Iris pigment epithelial cell (primary cell): ENCODE data around the gene TACC3.

ENCODE experiments used
- DNase-seq: peaks from one replicate; pipeline ENCODE4 v3.0.0-alpha.2; 2011; ENCODE audit warnings: low read depth

The TACC3 gene

DNA sequence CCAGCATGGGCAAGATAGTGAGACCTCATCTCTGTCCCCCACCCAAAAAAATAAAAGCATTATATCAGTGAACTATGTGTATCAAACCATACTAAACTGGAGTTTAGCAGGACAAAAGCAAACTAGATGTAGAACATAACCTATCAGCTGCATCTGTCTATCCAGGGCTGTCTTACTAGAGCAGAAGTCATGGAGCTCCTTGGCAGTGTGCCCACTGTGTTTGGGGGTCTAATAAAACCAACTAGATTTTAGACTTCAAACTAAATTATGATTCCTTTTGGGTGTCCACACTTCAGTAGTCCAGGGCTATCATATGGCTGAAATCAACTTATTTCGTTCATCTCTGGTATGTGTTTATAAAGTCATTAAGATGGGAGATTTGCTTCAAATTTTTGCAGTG, 17.5 kb upstream of the TACC3 start:
- no peak for DNase-seq

DNA sequence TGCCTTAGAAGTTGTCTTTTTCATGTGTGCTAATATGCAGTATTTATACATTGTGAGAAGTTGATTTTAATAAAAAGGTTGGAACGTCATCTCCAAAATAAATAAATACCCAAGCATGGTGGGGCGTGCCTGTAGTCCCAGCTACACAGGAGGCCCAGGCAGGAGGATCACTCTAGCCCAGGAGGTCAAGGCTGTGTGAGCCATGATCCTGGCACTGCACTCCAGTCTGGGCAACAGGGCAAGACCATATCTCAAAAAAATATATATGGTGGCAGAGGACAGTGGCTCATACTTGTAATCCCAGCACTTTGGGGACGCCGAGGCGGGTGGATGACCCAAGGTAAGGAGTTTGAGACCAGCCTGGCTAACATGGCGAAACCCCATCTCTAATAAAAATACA, 15.6 kb upstream of the TACC3 start:
- DNase-seq = no peak

DNA sequence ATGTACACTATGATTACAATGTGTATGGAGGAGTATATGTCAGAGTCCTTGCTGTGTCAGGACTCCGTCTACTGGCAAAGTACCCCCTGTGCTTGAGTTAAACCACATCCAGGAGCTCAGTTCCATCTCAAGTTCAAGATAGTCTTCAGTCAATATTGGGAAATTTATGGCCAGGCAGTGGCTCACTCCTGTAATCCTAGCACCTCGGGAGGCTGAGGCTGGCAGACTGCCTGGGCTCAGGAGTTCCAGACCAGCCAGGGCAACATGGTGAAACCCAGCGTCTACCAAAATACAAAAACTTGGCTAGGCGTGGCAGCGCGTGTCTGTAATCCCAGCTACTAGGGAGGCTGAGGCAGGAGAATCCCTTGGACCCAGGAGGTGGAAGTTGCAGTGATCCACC, 15.0 kb upstream of the TACC3 start:
- no peak for DNase-seq

DNA sequence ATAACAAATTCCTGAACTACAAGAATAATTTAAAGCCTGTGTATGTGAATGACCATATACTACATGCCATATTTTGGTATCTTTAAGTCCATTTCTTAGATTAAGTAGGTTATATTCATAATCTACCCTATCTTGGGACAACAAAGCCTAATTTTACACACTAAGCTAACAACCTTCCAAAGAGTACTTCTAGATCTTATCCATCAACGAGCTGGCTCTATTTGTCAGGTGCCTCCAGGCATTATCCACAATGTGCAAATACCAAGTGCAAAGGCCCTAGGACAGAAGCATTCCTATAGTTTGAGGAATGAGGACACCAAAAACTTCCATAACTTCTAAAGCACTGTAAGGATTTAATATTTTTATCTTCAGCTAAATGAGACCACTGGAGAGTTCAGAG, 12.7 kb upstream of the TACC3 start:
- DNase-seq = no peak

DNA sequence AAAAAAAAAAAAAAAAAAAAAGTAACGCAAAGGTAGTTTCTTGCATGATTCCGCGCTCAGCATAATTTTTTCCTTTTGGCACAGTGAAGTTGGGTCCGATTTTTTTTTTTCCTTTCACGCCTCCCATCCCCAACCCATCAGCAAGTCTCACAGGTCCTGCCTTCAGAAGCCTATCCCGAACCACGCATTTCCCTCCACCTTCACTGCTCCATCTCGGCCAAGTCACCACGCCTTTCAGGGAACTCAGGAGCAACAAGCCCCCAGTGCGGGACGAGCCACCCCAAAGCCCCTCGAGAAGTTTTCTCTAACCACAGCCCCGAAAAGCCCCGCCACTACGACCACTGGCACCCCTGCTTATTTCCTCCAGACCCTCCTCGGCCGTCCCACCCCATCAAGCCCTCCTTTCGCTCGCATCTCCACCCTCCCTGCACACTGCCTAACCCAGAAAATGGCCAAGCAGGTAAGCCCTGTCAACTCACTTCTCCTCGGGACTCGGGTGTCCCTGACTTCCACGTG, 10.2 kb upstream of the TACC3 start:
- peak; percentile 27 for DNase-seq

DNA sequence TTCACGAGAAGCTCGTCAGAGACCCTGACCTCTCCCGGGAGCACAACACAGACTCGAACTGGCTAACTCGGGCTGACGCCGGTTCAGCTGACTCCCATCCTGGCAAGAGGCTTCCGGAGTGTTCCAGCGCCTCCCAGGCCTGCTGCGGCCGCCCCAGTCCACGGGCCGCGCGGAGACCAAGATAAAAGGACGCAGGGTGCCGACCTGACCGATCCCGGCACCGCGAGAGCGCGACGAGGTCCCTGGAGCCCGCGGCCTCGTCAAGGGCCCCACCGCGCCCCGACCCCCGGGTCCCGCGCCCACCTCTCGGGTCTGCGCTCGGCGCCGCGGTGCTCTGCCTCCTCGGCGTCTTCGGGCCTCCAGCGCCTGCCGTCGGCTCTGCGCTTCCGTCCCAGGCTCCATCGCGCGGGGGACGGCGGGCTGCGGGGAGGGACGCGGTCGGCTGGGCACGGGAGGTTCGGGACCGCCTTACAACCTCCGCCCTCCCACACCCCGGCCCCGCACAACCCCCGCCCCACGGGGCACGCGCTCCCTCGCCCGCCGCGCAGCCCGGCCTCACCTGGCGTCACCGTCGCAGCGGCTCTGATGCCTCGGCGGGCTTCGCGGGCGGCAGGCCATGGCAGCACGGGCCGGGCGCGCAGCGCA, 9.6 kb upstream of the TACC3 start:
- DNase-seq = peak; percentile 76

DNA sequence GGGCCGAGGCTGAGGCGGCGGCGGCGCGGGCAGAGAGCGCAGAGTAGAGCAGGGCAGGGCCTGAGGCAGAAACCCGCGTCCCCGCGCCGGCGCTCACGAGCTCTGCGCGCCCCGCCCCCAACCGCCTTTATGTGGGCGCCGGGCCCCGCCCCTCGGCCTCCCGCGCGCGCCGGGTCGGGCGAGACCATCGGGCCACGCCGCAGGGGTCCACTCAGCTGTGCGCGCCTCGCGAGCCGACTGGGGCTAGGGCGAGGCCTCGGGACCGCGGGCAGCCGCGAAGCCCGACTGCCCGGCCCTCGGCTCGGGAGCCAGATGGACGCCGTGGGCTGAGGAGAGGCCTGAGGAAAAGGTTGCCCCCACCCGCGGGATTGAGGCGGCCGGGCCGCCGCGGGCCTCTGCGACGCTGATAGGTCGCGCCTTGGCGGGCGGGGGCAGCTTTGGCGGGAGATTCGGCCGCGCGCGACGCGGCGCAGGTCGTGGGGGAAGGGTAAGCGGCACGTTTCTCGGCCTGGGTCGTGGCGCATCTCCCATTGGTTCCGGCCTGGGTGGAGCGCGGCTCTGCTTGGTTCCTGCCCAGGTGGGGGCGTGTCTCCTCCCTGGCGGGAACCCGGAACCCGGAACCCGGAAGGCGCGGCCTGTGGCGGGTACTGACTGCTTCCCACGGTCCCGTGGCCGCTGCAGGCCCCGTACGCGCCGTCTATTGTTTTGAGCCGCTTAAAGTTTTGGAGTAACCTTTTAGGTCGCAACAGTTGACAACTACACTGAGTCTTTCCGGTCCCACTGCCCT, 8.9 kb upstream of the TACC3 start, which contains the start of gene SLBP:
Gene SLBP (minus strand): TSS at position 104 of the 787 bp plus-strand sequence. CDS start 131 bp downstream, outside the sequence.
- DNase-seq = peak; percentile 95

DNA sequence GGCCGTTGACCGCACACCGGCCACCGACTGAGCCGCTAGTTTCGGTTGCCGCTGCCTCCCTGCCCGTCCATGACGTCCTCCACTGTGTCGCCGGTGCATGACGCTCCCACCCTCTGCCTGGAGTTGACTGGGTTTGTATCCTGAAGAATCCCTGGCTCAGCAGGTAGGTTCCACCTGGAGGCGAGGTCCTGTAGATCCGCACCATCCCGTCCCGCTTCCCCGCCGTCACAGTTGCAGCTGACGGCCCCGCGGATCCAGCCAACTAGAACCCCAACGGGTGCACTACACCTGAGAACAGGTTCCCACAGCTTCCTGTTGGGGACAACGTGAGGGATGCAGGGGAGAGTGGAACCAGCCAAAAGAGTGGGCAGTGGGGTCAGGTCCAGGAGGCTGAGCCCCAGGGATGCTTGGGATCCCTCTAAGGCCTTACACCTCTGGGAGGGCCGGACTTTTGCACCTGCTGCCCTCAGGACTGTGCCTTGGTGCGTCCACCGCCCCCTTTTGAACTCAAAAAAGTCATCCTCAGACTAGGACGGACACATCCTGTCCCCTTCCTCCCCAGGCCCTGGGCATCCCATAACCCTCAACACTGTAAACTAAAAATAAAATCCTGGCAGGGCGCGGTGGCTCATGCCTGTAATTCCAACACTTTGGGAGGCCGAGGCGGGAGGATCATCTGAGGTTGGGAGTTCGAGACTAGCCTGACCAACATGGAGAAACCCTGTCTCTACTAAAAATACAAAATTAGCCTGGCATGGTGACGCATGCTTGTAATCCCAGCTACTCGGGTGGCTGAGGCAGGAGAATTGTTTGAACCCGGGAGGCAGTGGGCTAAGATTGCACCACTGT, 8.1 kb upstream of the TACC3 start:
- no peak for DNase-seq

DNA sequence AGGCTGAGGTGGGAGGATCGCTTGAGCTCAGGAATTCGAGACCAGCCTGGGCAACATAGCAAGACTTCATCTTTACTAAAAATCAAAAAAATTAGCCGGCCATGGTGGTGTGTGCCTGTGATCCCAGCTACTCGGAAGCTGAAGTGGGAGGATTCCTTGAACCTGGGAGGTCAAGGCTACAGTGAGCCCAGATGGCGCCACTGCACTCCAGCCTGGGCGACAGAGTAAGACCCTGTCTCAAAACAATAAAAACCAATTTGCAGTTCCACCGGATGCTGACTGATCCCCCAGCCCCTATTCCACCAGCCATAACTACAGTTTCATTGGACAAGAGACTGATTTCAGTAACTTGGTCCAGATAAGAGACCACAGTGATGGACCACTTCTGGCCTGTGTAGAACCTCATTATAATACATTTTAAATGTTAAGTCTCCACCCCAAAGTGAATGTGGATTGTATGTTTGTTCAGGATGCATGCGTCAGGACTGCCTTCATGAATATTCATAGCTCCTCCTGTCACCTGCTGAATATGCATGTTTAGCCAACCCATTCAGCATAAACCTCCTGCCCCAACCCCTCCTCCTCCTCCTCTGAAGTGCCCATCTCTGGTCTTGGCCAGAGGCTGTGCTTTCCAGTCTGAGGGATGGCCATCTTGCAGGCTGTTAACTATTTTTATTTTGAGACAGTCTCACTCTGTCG, 6.9 kb upstream of the TACC3 start:
- no peak for DNase-seq

DNA sequence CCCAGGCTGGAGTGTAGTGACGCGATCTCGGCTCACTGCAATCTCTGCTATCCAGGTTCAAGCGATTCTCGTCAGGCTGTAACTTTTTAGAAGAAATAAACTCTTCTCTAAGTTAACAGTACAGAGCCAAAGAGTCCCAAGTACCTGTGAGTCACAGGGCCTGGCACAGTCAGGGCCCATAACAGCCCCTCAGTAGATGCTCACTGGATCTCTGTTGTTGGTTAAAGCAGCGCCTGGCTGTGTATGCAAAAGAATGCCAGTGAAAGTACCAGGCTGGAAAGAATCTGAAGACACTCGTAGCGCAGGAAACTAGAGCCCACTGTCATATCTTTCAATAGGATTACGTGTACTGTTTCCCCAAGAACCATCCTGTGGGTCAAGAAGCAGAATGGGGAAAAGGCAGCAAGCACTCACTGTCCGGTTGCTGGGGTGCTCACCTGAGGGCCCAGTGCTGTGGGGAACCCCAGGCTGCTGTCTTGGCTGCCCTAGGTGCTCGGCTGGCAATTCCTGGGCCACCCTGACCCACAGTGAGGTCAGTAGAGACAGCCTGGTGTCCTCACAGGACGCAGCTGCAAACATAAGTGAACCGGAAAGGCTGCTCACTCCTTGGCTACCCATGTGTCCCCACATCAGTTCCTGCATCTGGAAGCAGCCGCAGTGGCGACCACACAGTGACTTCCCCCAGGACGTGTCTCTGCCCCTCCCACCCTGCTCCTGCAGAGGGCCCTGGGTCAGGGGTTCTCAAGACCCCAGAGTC, 6.1 kb upstream of the TACC3 start:
- no peak for DNase-seq

DNA sequence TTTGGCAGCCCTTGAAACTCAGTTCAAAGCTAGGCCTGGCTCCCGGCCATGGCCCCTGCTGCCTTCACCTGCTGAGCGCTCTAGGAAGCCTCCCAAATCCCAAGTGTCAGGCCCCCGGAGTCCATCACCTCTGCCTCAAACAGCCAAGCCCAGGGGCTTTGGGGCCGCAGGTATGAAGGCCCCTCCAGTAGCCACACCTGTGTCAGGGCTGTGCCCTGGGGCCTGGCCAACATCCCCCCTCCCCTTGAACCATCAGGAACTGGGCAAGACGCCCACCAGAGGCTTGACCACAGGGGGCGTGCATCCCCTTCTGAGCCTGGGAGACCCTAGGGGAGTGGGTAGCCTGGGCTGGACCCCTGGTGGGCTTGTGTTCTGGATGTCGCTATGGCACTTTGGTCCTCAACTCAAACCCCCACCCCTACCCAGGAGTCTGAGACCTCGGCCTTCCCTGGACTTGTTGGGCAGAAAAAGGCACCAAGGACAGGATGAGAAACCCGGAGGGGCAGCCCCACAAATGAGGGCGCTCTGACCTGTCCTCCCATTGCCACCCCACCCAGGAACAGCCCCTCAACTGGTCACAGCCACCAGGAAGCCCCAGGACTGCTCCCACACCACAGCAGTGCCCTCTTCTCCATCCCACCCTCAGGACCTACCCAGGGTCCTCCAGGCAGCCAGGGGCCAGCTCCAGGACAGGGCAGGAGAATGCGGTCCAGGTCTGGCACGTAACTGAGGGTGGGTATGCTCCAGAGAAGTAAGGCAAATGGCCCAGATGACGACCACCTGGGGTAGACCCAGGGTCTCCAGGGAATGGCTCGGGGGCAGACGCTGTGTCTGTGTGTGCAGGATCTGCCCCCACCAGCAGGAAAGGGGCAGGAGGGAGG, 5.0 kb upstream of the TACC3 start:
- no peak for DNase-seq

DNA sequence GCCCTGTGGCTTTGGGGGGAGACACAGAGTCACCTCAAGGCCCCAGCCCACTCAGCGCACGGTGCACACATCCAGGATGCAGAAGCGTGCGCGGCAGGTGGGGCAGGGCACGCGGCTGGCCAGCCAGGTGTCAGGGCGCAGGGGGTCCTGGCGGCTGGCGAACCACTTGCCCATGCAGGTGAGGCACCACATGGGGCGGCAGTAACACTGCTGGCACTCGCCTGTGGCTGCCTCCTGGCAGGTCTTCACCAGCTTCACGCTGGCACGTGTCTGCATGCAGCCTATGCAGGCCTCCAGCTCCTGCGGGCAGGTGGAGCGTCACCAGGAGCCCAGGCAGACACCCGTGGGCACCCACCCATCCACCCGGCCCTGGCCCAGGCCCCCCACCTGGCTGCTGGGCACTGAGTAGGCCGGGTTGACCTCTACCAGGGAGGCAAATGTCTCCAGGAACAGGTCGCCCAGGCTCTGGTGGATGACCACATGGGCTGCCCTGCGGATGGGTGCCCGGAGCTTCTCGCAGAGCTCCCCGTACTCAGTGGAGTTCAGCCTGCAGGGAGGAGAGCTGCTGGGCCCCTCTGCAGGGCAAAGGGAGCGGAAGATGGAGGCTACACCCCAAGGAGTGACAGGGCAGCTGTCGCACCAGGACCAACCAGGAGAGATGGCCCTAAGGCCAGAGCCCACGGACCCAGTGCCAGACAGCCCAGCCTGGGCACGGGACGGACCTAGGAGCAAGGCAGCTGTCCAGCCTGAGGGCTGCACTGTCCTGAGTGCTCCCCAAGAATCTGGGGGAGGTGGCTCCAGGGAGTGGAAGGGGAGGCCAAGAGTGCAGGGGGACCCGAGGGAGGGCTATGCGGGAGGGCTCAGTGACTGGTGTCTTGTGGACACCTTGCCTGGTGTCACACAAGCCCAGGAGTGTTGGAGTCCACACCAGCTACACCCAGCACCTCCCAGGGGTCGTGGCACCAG, 3.9 kb upstream of the TACC3 start:
- no peak for DNase-seq

DNA sequence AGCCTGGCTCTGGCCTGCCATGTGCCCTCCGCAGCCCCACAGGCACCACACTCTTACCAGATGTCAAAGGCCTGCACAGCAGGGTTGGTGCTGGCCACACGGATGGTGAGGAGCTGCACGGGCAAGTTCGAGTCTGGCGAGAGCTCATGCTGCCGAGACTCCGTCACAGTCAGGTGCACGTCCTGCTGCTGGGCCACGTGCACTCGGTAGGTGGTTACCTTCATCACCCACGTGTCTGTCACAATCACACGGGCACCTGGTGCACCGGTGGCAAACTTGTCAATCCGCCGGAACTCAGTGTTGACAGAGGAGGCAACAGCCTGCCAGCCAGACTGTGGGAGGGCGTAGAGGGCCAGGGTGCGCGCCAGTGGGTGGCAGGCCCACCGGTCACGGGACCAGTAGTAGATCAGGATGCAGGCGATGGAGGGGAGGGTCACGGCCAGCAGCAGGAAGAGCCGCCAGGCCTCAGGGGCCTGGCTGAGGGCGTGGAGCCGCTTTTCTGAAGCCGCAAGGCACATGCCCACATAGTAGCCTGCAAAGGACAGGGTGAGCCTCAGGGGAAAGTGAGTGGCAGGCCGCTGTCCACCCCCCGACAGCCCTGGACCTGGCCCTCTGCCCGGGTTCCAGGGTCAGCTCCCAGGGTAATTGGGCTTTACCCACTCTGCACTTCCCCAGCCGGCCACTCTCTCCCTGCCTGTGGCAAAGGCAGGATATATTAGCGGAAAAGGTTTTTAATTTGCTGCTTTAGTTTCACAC, 3.0 kb upstream of the TACC3 start:
- no peak for DNase-seq

DNA sequence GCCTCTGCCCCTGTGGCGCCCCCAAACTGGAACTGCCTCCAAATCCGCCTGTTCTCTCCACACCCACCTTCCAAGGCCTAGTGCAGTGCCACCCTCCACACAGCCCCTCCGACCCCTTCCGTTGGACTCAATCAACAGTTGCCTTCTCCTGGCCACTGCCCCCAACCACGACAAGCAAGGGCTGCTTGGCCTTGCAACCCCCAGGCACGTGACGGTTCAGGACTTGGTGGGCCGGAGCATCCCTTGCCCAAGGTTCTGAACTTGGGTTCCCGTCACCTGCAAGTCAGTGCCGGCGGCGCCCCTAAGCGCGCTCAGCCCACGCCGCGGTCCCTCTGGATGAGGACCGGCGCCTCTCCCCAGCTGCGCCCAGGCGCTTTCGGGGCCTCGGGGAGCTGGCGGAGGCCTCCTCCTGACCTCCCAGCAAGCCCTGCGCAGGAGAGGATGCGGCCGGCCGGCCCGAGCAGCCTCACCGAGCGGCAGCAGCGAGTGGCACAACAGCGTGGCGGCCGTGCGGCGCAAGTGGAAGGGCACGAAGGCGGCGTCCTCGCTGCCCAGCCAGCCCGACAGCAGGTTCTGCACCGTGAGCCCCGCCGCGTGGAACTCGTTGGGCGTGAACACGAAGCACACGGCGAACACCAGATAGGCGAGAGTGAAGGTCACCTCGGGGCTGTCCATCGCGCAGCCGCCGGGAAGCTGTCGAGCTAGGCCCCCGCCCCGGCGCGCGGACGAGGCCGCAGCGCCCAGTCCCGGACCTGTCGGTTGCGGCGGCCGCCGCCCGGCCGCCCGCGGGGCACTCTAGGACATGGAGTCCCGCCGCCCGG, 948 bp upstream of the TACC3 start:
- peak; percentile 77 for DNase-seq

DNA sequence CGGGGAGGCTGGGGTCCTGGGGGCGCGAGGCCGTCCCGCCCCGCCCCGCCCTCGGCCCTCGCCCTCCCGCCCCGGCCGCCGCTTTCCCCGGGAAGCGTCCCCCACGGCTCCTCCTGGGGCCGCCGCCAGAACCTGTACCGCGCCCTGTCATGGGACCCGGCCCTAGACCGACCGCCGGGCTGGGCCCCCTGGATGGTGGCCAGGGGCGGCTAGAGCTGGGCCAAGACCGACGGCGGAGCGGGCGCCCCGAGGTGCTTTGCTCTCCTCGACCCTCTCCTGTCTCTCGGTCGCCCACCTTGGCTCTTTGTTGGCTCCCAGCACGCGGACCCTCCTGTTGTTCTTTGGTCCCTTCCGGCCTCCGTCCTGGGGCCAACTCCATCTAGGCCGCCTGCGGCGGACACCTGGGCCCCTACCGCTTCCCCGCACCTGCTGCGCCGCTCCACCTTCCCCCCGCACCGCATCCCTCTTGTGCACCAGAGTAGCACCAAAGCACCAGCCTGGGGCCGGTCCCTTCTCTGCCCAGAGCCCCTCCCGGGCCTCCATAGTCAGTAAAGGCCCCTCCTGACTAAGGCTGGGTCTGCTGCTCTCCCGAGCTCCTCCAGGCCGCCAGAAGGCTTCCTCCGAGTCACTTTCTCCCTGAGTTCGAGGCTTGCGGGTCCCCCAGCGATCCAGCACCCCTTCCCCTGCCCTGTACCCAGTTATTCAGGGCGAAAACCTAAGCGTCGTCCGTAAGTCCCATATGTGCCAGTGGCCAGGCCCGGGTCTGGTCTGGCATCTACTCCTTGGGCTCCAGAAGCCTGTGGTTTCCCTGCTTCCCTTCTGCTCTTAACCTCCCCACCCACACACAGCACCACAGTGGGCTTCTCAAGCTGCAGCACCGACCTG, 587 bp downstream of the TACC3 start:
- no peak for DNase-seq

DNA sequence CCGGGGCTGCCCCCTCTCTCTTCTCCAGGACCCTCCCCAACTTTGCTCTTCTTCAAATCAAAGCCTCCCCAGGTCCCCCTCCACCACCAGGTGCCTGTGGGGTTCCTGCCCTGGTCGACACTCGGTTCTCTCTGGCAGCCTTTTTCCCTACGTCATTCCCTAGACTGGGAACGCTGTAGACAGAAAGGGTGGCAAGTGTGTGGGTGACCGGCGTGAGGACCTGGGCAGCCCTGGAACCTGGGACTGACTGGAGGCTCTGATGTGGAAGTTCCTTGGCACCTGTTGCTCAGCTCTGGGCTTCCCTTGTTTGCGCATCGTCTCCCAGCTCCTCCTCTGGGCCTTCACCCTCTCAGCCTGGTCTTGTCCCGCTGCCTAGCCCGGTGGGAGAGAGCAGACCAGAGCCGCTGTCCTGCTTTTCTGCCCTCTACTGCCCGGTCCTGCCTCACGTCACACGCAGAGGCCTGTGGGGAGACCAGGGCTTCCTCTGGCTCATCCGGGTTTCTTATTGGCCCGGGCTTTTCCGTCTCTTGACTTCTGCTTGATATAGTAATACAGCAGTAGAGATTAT, 1.3 kb downstream of the TACC3 start:
- no peak for DNase-seq
